ENCODE data around the gene CCDC91.
A peak's percentile ranks its signal among the peaks of the same experiment; 100 is the strongest.

The CCDC91 gene

GRCh38 chr12:28172434-28173030 lies 17.7 kb upstream of the CCDC91 start:
- H3K36me3 ChIP-seq (ENCODE audit: control insufficient read depth in 2 of 2, insufficient read depth in 1 of 2, low read length in 2 of 2): no peaks in the 10 kb centered on the region

GRCh38 chr12:28173440-28173839 lies 16.8 kb upstream of the CCDC91 start:
- Histone ChIP-seq H3K27ac (ENCODE audit: extremely low read depth, low read depth, low read length) (no peak overlapping the region), H3K36me3 (ENCODE audit: control insufficient read depth in 2 of 2, insufficient read depth in 1 of 2, low read length in 2 of 2) (no peaks in the 10 kb centered on the region), H3K4me3 (ENCODE audit: low read depth, low read length) (no peak overlapping the region), H3K4me1 (ENCODE audit: control insufficient read depth, insufficient read depth, low read length) (no peaks in the 10 kb centered on the region), H3K9me3 (ENCODE audit: control insufficient read depth, insufficient read depth, low read depth, low read length) (no peaks in the 10 kb centered on the region)
- ChIA-PET POLR2A (no interaction called here), CTCF (interaction anchor here (0.7 to 0.9 kb wide), 4 partner anchors 196 to 700 kb away, joined by 3 to 4 read pairs (median 3); no protein-coding TSS in a partner anchor)
- no peak for TF ChIP-seq ATF2 (tag by site-specific recombination; IDR thresholded peaks at IDR 0.05; ENCODE audit: low read depth)
- TF ChIP-seq ZBTB8A (tag by site-specific recombination; IDR thresholded peaks at IDR 0.05): no peak
- TF ChIP-seq ZNF223 (tag by site-specific recombination; IDR thresholded peaks at IDR 0.05): no peak
- TF ChIP-seq ZBTB26 (tag by site-specific recombination; optimal IDR thresholded peaks at IDR 0.05): no peak
- TF ChIP-seq ZNF37A (tag by site-specific recombination; IDR thresholded peaks at IDR 0.05): no peak
- TF ChIP-seq ZNF341 (tag by site-specific recombination; IDR thresholded peaks at IDR 0.05; ENCODE audit: low read depth): no peak
- TF ChIP-seq CTCF (tag by site-specific recombination; IDR thresholded peaks at IDR 0.05): no peak
- TF ChIP-seq ZNF488 (tag by site-specific recombination; IDR thresholded peaks at IDR 0.05): no peak
- TF ChIP-seq ZNF202 (tag by site-specific recombination; IDR thresholded peaks at IDR 0.05; ENCODE audit: borderline replicate concordance): no peak

More at GRCh38 chr12:28172434-28173030, 17.7 kb upstream of the CCDC91 start:
- ChIA-PET CTCF (interaction anchor here (0.6 to 1.7 kb wide), 5 partner anchors 13 to 961 kb away, joined by 3 to 6 read pairs (median 3); no protein-coding TSS in a partner anchor), POLR2A (no interaction called here)
- no peak overlapping the region for H3K27ac ChIP-seq (ENCODE audit: extremely low read depth, low read depth, low read length)
- H3K4me1 ChIP-seq (ENCODE audit: control insufficient read depth, insufficient read depth, low read length): no peaks in the 10 kb centered on the region
- H3K4me3 ChIP-seq (ENCODE audit: low read depth, low read length): no peak overlapping the region
- H3K9me3 ChIP-seq (ENCODE audit: control insufficient read depth, insufficient read depth, low read depth, low read length): no peaks in the 10 kb centered on the region
- TF ChIP-seq ZBTB44 (tag by site-specific recombination; IDR thresholded peaks at IDR 0.05) (no peak), ZNF221 (tag by site-specific recombination; IDR thresholded peaks at IDR 0.05; ENCODE audit: borderline replicate concordance) (no peak), ZNF133 (tag by site-specific recombination; IDR thresholded peaks at IDR 0.05) (no peak), ZNF654 (tag by site-specific recombination; IDR thresholded peaks at IDR 0.05; ENCODE audit: low read depth) (peak; percentile 43), ZNF214 (tag by site-specific recombination; IDR thresholded peaks at IDR 0.05; ENCODE audit: borderline replicate concordance) (no peak), ZNF175 (tag by site-specific recombination; IDR thresholded peaks at IDR 0.05) (no peak), REPIN1 (tag by site-specific recombination; IDR thresholded peaks at IDR 0.05; ENCODE audit: low read depth) (no peak), ZNF660 (tag by site-specific recombination; IDR thresholded peaks at IDR 0.05) (peak; percentile 63; the same call in 1 of the 2 replicates), ZNF792 (tag by site-specific recombination; IDR thresholded peaks at IDR 0.05) (peak; percentile 54; the same call in 1 of the 2 replicates), IKZF3 (tag by site-specific recombination; IDR thresholded peaks at IDR 0.05) (peak; percentile 52; the same call in 1 of the 2 replicates)

Measured in HEK293 (cell line).